NCI-H1417 treated with DMSO at 0.1 percent for 48 hours (cell line): Measurements from ENCODE around the gene CEP57L1.
"Not testable (repeated sequence)": the region's sequence is repeated elsewhere in the genome, so short reads cannot be mapped to it uniquely, and the experiment has no call there.

Experiments
- DNase-seq: peaks from one replicate; lab custom pipeline; 2025; lab: John Stamatoyannopoulos, UW

The CEP57L1 gene

DNA sequence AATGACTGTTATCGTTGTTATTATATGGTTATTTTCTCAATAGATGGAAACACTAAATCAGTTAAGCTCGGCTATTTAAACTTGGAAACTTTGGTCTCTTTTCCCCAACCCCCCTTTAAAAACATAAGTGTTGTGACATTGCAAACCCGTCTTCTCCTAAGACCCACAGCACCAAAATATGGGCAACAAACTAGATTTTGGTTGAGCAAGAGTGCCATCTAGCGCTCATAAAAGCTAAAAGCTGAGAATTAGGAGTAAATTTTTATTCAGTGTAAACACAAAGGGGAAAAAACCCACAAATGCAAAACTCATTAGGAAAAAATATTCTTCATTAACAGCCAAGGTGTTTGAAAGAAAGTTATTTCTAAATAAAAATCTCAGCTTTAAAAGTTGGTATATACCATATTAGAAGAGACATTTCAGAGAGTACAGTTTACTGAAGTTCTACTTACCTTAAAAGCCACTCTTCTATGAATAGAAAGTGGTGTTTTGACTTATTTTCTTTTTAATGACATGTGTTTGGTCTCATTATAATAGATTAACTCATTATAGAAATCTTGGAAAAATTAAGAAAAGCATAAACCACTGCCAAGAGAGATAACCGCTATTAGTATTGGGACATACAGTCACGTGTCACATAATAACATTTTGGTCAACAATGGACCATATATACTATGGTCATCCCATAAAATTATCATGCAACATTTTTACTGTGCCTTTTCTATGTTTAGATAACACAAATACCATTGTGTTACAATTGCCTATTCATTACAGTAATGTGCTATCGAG lies 21.8 kb upstream of the CEP57L1 start:
- DNase-seq = peak; percentile 35

DNA sequence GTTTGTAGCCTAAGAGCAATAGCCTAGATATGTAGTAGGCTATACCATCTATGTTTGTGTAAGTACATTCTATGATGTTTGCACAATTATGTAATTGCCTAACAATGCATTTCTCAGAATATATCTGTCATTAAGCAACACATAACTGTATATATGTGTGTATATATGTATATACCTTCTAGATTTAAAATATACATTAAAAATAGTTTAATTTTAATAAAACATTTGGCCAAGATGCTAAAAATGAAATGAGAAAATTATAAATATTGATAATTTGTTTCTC lies 21.2 kb upstream of the CEP57L1 start:
- DNase-seq = no peak

DNA sequence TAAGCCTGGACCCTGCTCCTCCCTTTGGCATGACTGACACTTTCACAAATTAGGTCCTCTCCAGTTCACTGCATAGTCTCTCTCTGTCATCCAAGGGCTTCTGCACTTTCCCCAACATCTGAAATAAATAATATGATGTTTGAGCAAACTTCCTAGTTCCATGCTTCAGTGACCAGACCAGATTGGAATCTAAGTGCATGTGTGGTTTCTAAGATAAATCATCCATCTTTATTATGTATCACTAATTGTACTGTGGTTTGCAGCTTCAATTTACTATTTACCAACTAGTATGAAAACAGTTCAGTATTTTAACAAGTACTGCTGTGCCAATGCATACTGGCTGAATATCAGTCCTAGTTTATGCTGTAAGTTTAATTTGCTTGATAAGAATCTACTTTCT lies 19.4 kb upstream of the CEP57L1 start:
- no peak for DNase-seq

GRCh38 chr6:109076377-109076776 lies 18.9 kb upstream of the CEP57L1 start:
- DNase-seq = no peak

- no peak for DNase-seq
These were observed 15.3 kb upstream of the CEP57L1 start for GRCh38 chr6:109079981-109080380.

GRCh38 chr6:109081026-109081425 lies 14.3 kb upstream of the CEP57L1 start:
- DNase-seq = no peak

GRCh38 chr6:109081516-109082187 lies 13.7 kb upstream of the CEP57L1 start:
- no peak for DNase-seq

GRCh38 chr6:109082188-109082577 lies 13.1 kb upstream of the CEP57L1 start:
- no peak for DNase-seq

DNA sequence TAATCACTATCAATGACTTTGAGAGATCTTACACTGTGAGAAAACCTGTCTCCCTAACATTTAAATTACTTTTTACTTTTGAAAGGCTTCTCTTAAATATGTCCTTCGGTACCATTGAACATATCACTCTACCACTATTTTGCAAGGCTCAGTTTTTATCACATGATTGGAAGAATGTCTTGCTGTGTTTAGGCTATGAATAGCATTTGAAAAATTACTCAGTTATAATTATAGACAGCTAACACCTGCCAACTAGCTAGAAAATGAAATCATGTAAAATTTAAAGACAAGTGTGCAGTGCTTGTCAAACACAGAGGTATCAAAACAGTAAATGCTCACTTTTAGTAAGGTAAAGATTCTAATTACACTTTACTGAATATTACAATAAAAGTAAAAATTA lies 11.7 kb upstream of the CEP57L1 start:
- peak; percentile 60 for DNase-seq

GRCh38 chr6:109084146-109084545 lies 11.2 kb upstream of the CEP57L1 start:
- DNase-seq = not testable (repeated sequence)

DNA sequence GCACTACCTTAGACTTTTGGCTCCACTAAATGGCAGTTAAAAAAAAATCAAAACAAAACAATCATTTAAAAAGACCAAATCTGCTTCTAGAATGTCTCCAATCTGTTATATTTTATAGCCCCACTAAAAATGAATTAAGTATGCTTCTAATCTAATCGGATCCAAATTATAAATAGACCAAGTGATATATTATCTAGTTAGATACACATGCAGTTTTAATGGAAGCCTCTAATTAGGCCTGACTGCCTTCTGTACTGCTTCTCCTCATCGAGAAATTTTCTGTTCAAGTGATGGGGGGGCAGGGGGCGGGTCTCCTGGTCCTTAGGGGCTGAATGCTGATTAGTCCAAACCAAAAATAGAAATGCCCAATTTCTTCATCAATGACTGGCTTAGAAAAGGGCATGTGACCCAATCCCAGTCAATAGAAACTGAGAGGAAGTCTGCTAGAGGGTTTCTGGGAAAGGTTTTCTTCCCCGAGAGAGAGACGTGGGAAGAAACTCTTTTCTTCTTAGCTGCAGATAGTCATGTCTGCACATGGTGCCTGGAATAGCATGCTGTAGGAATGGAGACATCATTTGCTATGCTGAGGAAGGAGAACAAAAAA lies 7.5 kb upstream of the CEP57L1 start:
- no peak for DNase-seq

GRCh38 chr6:109088995-109089394 lies 6.3 kb upstream of the CEP57L1 start:
- no peak for DNase-seq

GRCh38 chr6:109091314-109092024 lies 3.8 kb upstream of the CEP57L1 start:
- no peak for DNase-seq

GRCh38 chr6:109092074-109092473 lies 3.2 kb upstream of the CEP57L1 start:
- DNase-seq = no peak

DNA sequence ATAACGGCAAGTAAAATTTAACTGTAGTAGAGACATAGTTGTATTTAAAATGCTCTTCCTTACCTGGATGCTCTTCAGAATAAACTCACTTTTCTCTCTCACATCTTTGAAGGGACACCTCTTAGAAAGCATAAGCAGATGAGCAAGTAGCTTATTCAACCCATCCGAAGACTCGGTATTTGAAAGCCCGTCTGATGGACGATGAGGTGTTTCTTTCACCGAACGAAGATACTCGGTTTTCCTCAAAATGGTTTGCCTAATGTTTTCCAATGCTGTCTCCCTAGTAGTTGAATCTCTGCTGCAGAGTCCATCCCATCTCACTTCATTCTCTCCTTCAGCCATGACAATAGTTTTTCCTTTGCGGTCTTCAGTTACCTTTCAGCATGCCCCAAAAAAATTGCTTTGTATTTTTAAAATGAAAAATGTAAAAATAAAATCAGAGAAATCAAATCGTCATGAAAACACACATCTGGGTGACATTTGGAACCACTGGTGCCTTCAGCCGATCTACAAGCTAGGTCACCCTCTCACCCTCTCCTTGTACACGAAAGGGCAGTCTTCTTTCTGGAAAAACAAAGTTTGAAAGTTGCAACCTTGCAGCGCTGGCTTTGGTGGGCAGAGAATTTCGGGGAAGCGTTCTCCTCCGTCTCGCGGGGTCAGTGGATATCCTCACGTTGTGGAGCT lies 1.4 kb upstream of the CEP57L1 start:
- DNase-seq = no peak

DNA sequence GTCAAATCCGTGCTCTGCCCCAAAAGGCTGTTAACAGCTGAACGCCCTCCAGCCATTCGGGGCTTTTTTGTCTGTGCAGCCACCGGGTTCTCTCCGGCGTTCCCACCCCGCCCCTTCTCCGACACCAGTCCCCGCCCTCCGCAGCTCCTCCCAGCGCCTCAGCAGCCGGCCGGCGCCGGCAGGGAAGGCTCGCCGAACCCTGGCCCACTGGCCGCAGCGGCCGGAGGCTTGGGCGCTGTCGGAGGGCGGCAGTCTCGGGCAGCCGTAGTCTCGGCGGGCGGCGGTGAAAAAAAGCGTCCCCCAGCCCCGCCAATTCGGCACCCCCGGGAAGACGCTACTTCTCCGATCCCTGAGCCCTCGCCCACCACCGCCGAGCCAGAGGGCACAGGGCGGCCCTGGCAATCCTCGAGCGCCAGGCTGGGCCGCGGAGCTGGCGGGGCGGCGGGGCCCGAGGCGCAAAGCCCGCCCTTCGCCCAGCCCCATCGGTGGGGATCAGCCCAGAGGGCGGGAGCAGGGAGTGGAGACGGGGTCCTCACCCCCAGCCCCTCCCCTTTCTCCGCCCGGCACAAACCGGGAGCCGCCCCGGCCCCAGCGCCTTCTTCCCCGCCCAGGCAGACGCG lies 781 bp upstream of the CEP57L1 start, which contains the start of gene SESN1:
TSS of gene SESN1 (minus strand) at position 431 of the 620 bp plus-strand sequence. CDS start 773 bp downstream, outside the sequence.
- DNase-seq = no peak

GRCh38 chr6:109095835-109096084 lies 453 bp downstream of the CEP57L1 start:
- no peak for DNase-seq

DNA sequence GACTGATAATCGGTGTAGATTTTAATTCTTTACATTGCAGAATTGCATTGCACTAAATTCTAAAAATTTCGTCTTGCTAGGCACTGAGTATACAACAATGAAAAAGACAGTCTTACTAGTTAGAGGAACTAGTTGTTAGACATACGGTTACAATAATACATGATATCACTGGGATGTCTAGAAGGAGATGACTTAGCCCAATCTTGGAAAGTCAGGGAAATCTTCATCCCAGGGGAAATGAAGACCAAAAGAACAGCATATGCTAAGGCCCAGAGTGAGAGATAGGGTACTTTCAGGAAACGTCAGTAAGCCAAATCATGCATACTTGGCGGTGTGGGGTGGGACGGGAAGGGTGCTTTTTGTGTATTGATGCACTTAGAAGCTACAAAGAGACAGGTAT lies 901 bp downstream of the CEP57L1 start:
- no peak for DNase-seq

- DNase-seq = no peak
These were observed 2.4 kb downstream of the CEP57L1 start for GRCh38 chr6:109097661-109098060.

DNA sequence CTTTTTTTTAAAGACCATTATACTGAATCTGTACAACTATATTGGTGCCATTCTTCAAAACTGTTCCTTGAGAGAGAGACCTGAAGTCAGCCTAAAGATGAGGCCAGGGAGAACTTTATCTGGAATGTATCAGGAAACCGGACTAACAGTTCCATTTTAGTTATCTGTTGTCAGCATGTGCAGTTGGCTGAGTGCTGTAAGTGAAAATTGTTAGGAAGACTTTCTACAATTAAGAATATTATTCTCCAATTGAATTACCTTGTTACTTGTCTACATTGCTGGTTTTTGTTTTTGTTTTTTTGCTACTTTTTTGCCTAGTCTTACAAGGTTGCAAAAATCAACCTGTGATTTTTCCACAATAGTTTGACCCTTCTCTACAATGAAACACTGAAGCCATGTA lies 7.5 kb downstream of the CEP57L1 start:
- no peak for DNase-seq

GRCh38 chr6:109103942-109104341 lies 8.6 kb downstream of the CEP57L1 start:
- no peak for DNase-seq

DNA sequence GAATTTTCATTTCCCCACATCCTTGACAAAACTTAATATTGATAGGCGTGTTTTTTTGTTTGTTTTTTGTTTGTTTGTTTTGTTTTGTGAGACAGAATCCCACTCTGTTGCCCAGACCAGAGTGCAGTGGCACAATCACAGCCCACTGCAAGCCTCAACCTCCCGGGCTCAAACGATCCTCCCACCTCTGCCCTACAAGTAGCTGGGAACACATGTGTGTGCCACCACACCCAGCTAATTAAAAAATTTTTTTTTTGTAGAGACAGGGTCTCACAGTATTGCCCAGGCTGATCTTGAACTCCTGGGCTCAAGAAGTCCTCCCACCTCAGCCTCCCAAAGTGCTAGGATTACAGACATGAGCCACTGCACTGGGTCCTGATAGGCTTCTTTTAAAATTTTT lies 9.2 kb downstream of the CEP57L1 start:
- DNase-seq = no peak
